ENCODE measurements around the gene RNF19B. TPM values are rescaled to one million over a fixed set of nuclear protein-coding genes. Genes with fewer than 3 reads are reported as not detected.

RNF19B gene
- total RNA-seq, 1 experiment from 2014 or later = 22.5 TPM

DNA sequence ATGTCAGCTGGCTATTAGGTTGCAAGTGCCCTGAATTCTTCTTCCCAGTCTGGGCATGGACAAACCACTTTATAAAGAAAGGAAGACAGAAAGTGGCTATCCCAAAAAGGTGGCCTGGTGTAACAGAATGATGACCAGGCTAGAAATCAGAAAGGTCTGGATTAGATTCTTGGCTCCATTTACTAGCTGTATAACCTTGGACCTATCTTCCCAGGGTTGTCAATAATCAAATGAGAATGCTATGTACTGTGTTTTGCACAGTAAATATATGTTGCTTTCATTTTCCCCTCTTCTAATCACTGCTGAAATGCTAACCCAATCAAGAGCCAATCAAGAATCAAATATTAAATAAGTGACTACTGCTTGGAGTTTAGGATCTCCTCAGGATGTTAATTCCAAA lies 20.4 kb downstream of the RNF19B start (continued):
- no peak for TF ChIP-seq ZFX (IDR thresholded peaks at IDR 0.05)
- TF ChIP-seq POLR2AphosphoS5 (IDR thresholded peaks at IDR 0.05; ENCODE audit: low read depth, low read length) = no peak
- TF ChIP-seq CEBPB (IDR thresholded peaks at IDR 0.05; ENCODE audit: low read depth) = no peak
- TF ChIP-seq, protein P1, sequence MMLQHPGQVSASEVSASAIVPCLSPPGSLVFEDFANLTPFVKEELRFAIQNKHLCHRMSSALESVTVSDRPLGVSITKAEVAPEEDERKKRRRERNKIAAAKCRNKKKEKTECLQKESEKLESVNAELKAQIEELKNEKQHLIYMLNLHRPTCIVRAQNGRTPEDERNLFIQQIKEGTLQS (IDR thresholded peaks at IDR 0.05) = no peak
- TF ChIP-seq EGR1 (IDR thresholded peaks at IDR 0.05; ENCODE audit: low read depth) = no peak

DNA sequence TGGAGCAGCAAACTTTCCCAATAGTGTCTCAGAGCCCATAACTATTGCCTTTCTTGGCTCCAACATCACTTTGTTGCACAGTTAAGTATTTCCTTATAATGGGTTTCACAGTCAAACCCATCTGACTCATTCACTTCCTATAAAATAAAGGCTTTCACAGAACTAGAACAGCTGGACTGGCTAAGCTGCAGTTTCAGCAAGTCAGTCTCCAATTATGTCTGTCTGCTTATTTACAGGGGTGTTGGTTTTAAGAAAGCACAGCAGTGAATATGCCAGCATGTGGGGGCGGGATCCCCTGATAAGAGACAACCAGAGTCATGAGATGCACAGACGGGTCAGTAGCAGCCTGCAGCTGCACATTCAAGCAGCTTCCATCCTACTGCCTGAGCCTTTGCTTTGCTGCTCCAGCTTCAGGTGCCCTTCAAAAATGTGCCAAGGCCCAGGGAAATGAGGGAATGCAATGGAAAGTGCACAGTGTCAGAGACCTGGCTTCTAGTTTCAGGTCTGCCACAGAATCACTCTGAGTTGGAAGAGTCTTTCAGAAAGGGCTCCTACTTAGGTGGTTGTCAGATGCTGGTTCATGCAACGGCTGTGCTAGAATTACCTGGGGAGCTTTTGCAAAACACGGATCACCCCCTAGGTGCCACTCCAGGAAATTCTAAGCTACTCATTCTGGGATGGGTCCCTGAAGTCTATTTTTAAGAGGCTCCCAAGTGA lies 24.8 kb downstream of the RNF19B start:
- H4K20me1 ChIP-seq (ENCODE audit: insufficient read depth) = no peaks in the 10 kb centered on the region
- H3K4me2 ChIP-seq (ENCODE audit: low read length) = no peak overlapping the region
- TF ChIP-seq FOSL1 (IDR thresholded peaks at IDR 0.05; ENCODE audit: low read depth) = no peak
- no peaks in the 10 kb centered on the region for H3K27me3 ChIP-seq (ENCODE audit: insufficient read depth, low read length)
- peaks cover 3 to 14% of the 10 kb centered on the region in 2 experiments; a peak in 3 of 4 replicates for H3K36me3 ChIP-seq (ENCODE audit: control insufficient read depth in 1 of 2, insufficient read depth in 2 of 2, low read length in 2 of 2)
- H3K9me3 ChIP-seq (ENCODE audit: control insufficient read depth in 1 of 2, insufficient read depth in 1 of 2, low read depth in 1 of 2, low read length in 2 of 2) = no peaks in the 10 kb centered on the region
- H3K79me2 ChIP-seq (ENCODE audit: insufficient read depth, low read length) = no peaks in the 10 kb centered on the region
- ChIA-PET CTCF (no interaction called here), POLR2A (no interaction called here), RAD21 (ENCODE audit: low non-redundant PET in 1 of 2, low total read pairs in 2 of 2, uncharacterized antibody in 2 of 2, unreplicated experiment in 2 of 2) (no interaction called here)
- H3K27ac ChIP-seq (ENCODE audit: low read depth, low read length) = no peak overlapping the region
- no peak overlapping the region for H3K9ac ChIP-seq (ENCODE audit: low read length)
- ATAC-seq = no peak
- no peak for DNase-seq (ENCODE audit: low read depth, low spot score)
- H2AFZ ChIP-seq (ENCODE audit: low read depth, low read length, poor library complexity, severe bottlenecking) = no peak overlapping the region
- intact Hi-C loops (cut with micrococcal nuclease) = no loop called here
- H3K4me1 ChIP-seq (ENCODE audit: control insufficient read depth in 1 of 2, insufficient read depth in 2 of 2, low read length in 2 of 2) = peaks cover 0 to 8% of the 10 kb centered on the region in 2 experiments; a peak in 1 of 4 replicates
- no peak overlapping the region for H3K4me3 ChIP-seq (replicated peaks in 1 of 2; ENCODE audit: low read depth in 1 of 2, low read length in 2 of 2)
- no TSS peak for BruUV-seq (replicated peaks)
- no peaks in the 10 kb centered on the region for H3K9me2 ChIP-seq (ENCODE audit: insufficient read depth)

DNA sequence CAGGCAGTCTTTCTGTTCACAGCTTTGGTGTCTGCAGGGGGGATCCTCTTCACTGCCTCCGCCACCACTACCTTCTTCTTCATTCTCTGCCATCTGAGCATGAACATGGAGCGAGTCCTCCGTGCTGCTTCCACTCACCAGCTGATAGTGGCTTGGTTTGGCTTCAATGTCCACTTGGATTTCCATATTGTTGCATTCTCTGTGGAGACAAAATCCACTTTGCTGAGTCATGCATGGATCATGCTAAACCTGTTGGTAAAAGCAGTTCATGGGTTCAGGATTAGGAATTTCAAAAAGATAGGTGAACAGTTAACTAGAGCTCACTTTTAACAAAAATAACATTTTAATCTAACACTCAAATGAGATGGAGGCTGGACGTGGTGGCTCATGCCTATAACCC lies 27.5 kb downstream of the RNF19B start:
- CTCF ChIA-PET = no interaction called here

More for the DNA sequence above, 27.5 kb downstream of the RNF19B start:
- Histone ChIP-seq H3K36me3 (ENCODE audit: control insufficient read depth in 1 of 2, insufficient read depth in 2 of 2, low read length in 2 of 2) (peaks cover 0 to 9% of the 10 kb centered on the region in 2 experiments; a peak in 2 of 4 replicates), H3K4me3 (replicated peaks in 1 of 2; ENCODE audit: low read depth in 1 of 2, low read length in 2 of 2) (no peak overlapping the region), H3K4me2 (ENCODE audit: low read length) (no peak overlapping the region), H3K4me1 (ENCODE audit: control insufficient read depth in 1 of 2, insufficient read depth in 2 of 2, low read length in 2 of 2) (peaks cover 12 to 19% of the 10 kb centered on the region in 2 experiments; a peak in 3 of 4 replicates), H3K9ac (ENCODE audit: low read length) (no peak overlapping the region), H3K79me2 (ENCODE audit: insufficient read depth, low read length) (no peaks in the 10 kb centered on the region), H2AFZ (ENCODE audit: low read depth, low read length, poor library complexity, severe bottlenecking) (no peak overlapping the region), H4K20me1 (ENCODE audit: insufficient read depth) (no peaks in the 10 kb centered on the region), H3K27ac (ENCODE audit: low read depth, low read length) (no peak overlapping the region), H3K9me3 (ENCODE audit: control insufficient read depth in 1 of 2, insufficient read depth in 1 of 2, low read depth in 1 of 2, low read length in 2 of 2) (no peaks in the 10 kb centered on the region), H3K27me3 (ENCODE audit: insufficient read depth, low read length) (no peaks in the 10 kb centered on the region), H3K9me2 (ENCODE audit: insufficient read depth) (no peaks in the 10 kb centered on the region)
- ChIA-PET POLR2A (no interaction called here), RAD21 (ENCODE audit: low non-redundant PET in 1 of 2, low total read pairs in 2 of 2, uncharacterized antibody in 2 of 2, unreplicated experiment in 2 of 2) (no interaction called here)
- DNase-seq (ENCODE audit: low read depth, low spot score) = no peak
- no peak for TF ChIP-seq ELF1 (IDR thresholded peaks at IDR 0.05; ENCODE audit: borderline replicate concordance, low read depth)
- TF ChIP-seq TCF7L2 (IDR thresholded peaks at IDR 0.05; ENCODE audit: borderline replicate concordance, extremely low read depth, insufficient read depth, insufficient read length) = no peak
- no peak for TF ChIP-seq EZH2phosphoT487 (IDR thresholded peaks at IDR 0.05; ENCODE audit: borderline replicate concordance)
- no peak for TF ChIP-seq CEBPB (IDR thresholded peaks at IDR 0.05; ENCODE audit: low read depth)
- no peak for TF ChIP-seq JUND (IDR thresholded peaks at IDR 0.05)
- TF ChIP-seq POLR2AphosphoS5 (IDR thresholded peaks at IDR 0.05; ENCODE audit: low read depth, low read length) = no peak
- TF ChIP-seq, protein P2, sequence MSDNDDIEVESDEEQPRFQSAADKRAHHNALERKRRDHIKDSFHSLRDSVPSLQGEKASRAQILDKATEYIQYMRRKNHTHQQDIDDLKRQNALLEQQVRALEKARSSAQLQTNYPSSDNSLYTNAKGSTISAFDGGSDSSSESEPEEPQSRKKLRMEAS (IDR thresholded peaks at IDR 0.05) = no peak
- TF ChIP-seq CBX3 (IDR thresholded peaks at IDR 0.05; ENCODE audit: low read depth) = no peak
- no peak for TF ChIP-seq ZNF274 (IDR thresholded peaks at IDR 0.05; ENCODE audit: low read depth, low read length)
- ATAC-seq = no peak
- intact Hi-C loops (cut with micrococcal nuclease) = no loop called here
- no TSS peak for BruUV-seq (replicated peaks)

All from HCT116 (cell line).